Fibroblast of pulmonary artery (primary cell): ENCODE data around the gene BEST3.

ENCODE experiments used
- DNase-seq: peaks from one replicate; pipeline ENCODE4 v3.0.0-alpha.2; 2010; ENCODE audit warnings: low read depth
- H3K4me3 ChIP-seq: replicated peaks from 2 replicates; pipeline ENCODE4 v1.5.1; 2011; ENCODE audit warnings: low read depth, mild to moderate bottlenecking, control low read depth, low read length, moderate library complexity
- CTCF ChIP-seq: IDR thresholded peaks from 2 replicates; pipeline ENCODE4 v1.5.1; 2011; ENCODE audit warnings: mild to moderate bottlenecking, control low read depth, low read length, inconsistent platforms; ENCODE audit errors: missing control alignments

BEST3 gene

GRCh38 chr12:69703146-69703642 lies 4.1 kb upstream of the BEST3 start:
- H3K4me3 ChIP-seq: no peak overlapping the region
- no peak for DNase-seq
- no peak for TF ChIP-seq CTCF

GRCh38 chr12:69701826-69702225 lies 2.7 kb upstream of the BEST3 start:
- TF ChIP-seq CTCF: no peak
- H3K4me3 ChIP-seq: no peak overlapping the region
- no peak for DNase-seq

GRCh38 chr12:69698054-69698453 lies 1.0 kb downstream of the BEST3 start:
- H3K4me3 ChIP-seq: no peak overlapping the region
- no peak for DNase-seq
- TF ChIP-seq CTCF: no peak

- no peak for DNase-seq
- TF ChIP-seq CTCF: no peak
- no peak overlapping the region for H3K4me3 ChIP-seq
Measured at GRCh38 chr12:69694123-69694522, 5.0 kb downstream of the BEST3 start.

- H3K4me3 ChIP-seq: no peak overlapping the region
- no peak for DNase-seq
- TF ChIP-seq CTCF: no peak
Measured at GRCh38 chr12:69689638-69690037, 9.5 kb downstream of the BEST3 start.

- H3K4me3 ChIP-seq: no peak overlapping the region
- no peak for TF ChIP-seq CTCF
- peak; percentile 90 for DNase-seq
Measured at GRCh38 chr12:69688471-69689427, 10.4 kb downstream of the BEST3 start.
